ENCODE results near the gene PDE3A.

The PDE3A gene

GRCh38 chr12:20432290-20432689, 64.0 kb downstream of the PDE3A start:
- H3K4ac ChIP-seq (ENCODE audit: low read depth in 1 of 2, low read length in 2 of 2): no peak overlapping the region
- no peak overlapping the region for H2BK15ac ChIP-seq (ENCODE audit: low read depth, poor library complexity, severe bottlenecking)
- H4K91ac ChIP-seq (ENCODE audit: low read length): no peak overlapping the region
- H2BK120ac ChIP-seq (ENCODE audit: low read depth, low read length): no peak overlapping the region
- no peak overlapping the region for H3K9ac ChIP-seq (ENCODE audit: low read length)
- no peaks in the 10 kb centered on the region for H3K79me1 ChIP-seq (replicated peaks; ENCODE audit: low read length, poor library complexity, severe bottlenecking)
- no peak overlapping the region for H2BK5ac ChIP-seq (ENCODE audit: low read depth, low read length, poor library complexity, severe bottlenecking)
- H3K23ac ChIP-seq (ENCODE audit: low read length in 2 of 2): no peak overlapping the region
- H3K4me1 ChIP-seq (ENCODE audit: control insufficient read depth, insufficient read depth, low read depth, low read length): no peaks in the 10 kb centered on the region
- no peak overlapping the region for H2BK12ac ChIP-seq (ENCODE audit: low read length in 2 of 2)
- no peak overlapping the region for H3K14ac ChIP-seq (ENCODE audit: low read length in 2 of 2)
- H3K18ac ChIP-seq (ENCODE audit: low read depth in 1 of 2, low read length in 2 of 2): no peak overlapping the region
- no peak overlapping the region for H3K27ac ChIP-seq (ENCODE audit: low read length, poor library complexity, severe bottlenecking)
- no peak overlapping the region for H3K4me2 ChIP-seq (ENCODE audit: low read length, poor library complexity, severe bottlenecking)
- H3K27me3 ChIP-seq (ENCODE audit: control insufficient read depth in 1 of 2, insufficient read depth in 1 of 2, low read length in 2 of 2): no peaks in the 10 kb centered on the region
- DNase-seq: no peak
- no peak overlapping the region for H2AK5ac ChIP-seq (ENCODE audit: low read length, severe bottlenecking)
- WGBS: no CpG with 5 or more reads among the region's 1 CpG
- H3K36me3 ChIP-seq (ENCODE audit: control insufficient read depth in 1 of 2, insufficient read depth in 2 of 2, low read depth in 1 of 2, low read length in 2 of 2): no peaks in the 10 kb centered on the region
- no peak overlapping the region for H2AFZ ChIP-seq (ENCODE audit: low read depth, low read length)
- H3K9me3 ChIP-seq (ENCODE audit: control insufficient read depth, low read length): no peaks in the 10 kb centered on the region
- H4K8ac ChIP-seq (ENCODE audit: low read length): no peak overlapping the region
- no peak overlapping the region for H3K4me3 ChIP-seq (ENCODE audit: insufficient read depth in 1 of 2, low read depth in 1 of 2, low read length in 2 of 2)

- Histone ChIP-seq H3K23ac (ENCODE audit: low read length in 2 of 2) (no peak overlapping the region), H2BK120ac (ENCODE audit: low read depth, low read length) (no peak overlapping the region), H3K4me3 (ENCODE audit: insufficient read depth in 1 of 2, low read depth in 1 of 2, low read length in 2 of 2) (no peak overlapping the region), H2BK15ac (ENCODE audit: low read depth, poor library complexity, severe bottlenecking) (no peak overlapping the region), H3K9me3 (ENCODE audit: control insufficient read depth, low read length) (no peaks in the 10 kb centered on the region), H3K9ac (ENCODE audit: low read length) (no peak overlapping the region), H3K4ac (ENCODE audit: low read depth in 1 of 2, low read length in 2 of 2) (no peak overlapping the region), H3K79me1 (replicated peaks; ENCODE audit: low read length, poor library complexity, severe bottlenecking) (no peaks in the 10 kb centered on the region), H3K27ac (ENCODE audit: low read length, poor library complexity, severe bottlenecking) (no peak overlapping the region), H3K27me3 (ENCODE audit: control insufficient read depth in 1 of 2, insufficient read depth in 1 of 2, low read length in 2 of 2) (no peaks in the 10 kb centered on the region), H3K18ac (ENCODE audit: low read depth in 1 of 2, low read length in 2 of 2) (no peak overlapping the region), H2AK5ac (ENCODE audit: low read length, severe bottlenecking) (no peak overlapping the region), H4K8ac (ENCODE audit: low read length) (no peak overlapping the region), H2BK12ac (ENCODE audit: low read length in 2 of 2) (no peak overlapping the region), H3K36me3 (ENCODE audit: control insufficient read depth in 1 of 2, insufficient read depth in 2 of 2, low read depth in 1 of 2, low read length in 2 of 2) (no peaks in the 10 kb centered on the region), H2AFZ (ENCODE audit: low read depth, low read length) (no peak overlapping the region), H4K91ac (ENCODE audit: low read length) (no peak overlapping the region), H3K4me2 (ENCODE audit: low read length, poor library complexity, severe bottlenecking) (no peak overlapping the region), H3K14ac (ENCODE audit: low read length in 2 of 2) (no peak overlapping the region), H3K4me1 (ENCODE audit: control insufficient read depth, insufficient read depth, low read depth, low read length) (no peaks in the 10 kb centered on the region), H2BK5ac (ENCODE audit: low read depth, low read length, poor library complexity, severe bottlenecking) (no peak overlapping the region)
- peak; percentile 34 for DNase-seq
- 95% methylated on average over 2 of the region's 3 CpGs for WGBS
These were observed 66.7 kb downstream of the PDE3A start for GRCh38 chr12:20434996-20435395.

- no peak overlapping the region for H2BK12ac ChIP-seq (ENCODE audit: low read length in 2 of 2)
- no peak overlapping the region for H3K4me2 ChIP-seq (ENCODE audit: low read length, poor library complexity, severe bottlenecking)
- H3K9ac ChIP-seq (ENCODE audit: low read length): no peak overlapping the region
- H2AFZ ChIP-seq (ENCODE audit: low read depth, low read length): no peak overlapping the region
- H3K23ac ChIP-seq (ENCODE audit: low read length in 2 of 2): no peak overlapping the region
- no peak overlapping the region for H3K4me3 ChIP-seq (ENCODE audit: insufficient read depth in 1 of 2, low read depth in 1 of 2, low read length in 2 of 2)
- no peaks in the 10 kb centered on the region for H3K4me1 ChIP-seq (ENCODE audit: control insufficient read depth, insufficient read depth, low read depth, low read length)
- no peaks in the 10 kb centered on the region for H3K9me3 ChIP-seq (ENCODE audit: control insufficient read depth, low read length)
- H2BK5ac ChIP-seq (ENCODE audit: low read depth, low read length, poor library complexity, severe bottlenecking): no peak overlapping the region
- DNase-seq: no peak
- no peak overlapping the region for H2BK15ac ChIP-seq (ENCODE audit: low read depth, poor library complexity, severe bottlenecking)
- no peak overlapping the region for H3K4ac ChIP-seq (ENCODE audit: low read depth in 1 of 2, low read length in 2 of 2)
- no peak overlapping the region for H3K14ac ChIP-seq (ENCODE audit: low read length in 2 of 2)
- no peaks in the 10 kb centered on the region for H3K79me1 ChIP-seq (replicated peaks; ENCODE audit: low read length, poor library complexity, severe bottlenecking)
- H2AK5ac ChIP-seq (ENCODE audit: low read length, severe bottlenecking): no peak overlapping the region
- no peaks in the 10 kb centered on the region for H3K27me3 ChIP-seq (ENCODE audit: control insufficient read depth in 1 of 2, insufficient read depth in 1 of 2, low read length in 2 of 2)
- no peak overlapping the region for H3K18ac ChIP-seq (ENCODE audit: low read depth in 1 of 2, low read length in 2 of 2)
- H2BK120ac ChIP-seq (ENCODE audit: low read depth, low read length): no peak overlapping the region
- H3K36me3 ChIP-seq (ENCODE audit: control insufficient read depth in 1 of 2, insufficient read depth in 2 of 2, low read depth in 1 of 2, low read length in 2 of 2): no peaks in the 10 kb centered on the region
- no peak overlapping the region for H4K8ac ChIP-seq (ENCODE audit: low read length)
- no peak overlapping the region for H4K91ac ChIP-seq (ENCODE audit: low read length)
- H3K27ac ChIP-seq (ENCODE audit: low read length, poor library complexity, severe bottlenecking): no peak overlapping the region
These were observed 68.0 kb downstream of the PDE3A start for GRCh38 chr12:20436316-20436715.

- no peak overlapping the region for H2BK120ac ChIP-seq (ENCODE audit: low read depth, low read length)
- H3K79me1 ChIP-seq (replicated peaks; ENCODE audit: low read length, poor library complexity, severe bottlenecking): no peaks in the 10 kb centered on the region
- H3K27ac ChIP-seq (ENCODE audit: low read length, poor library complexity, severe bottlenecking): no peak overlapping the region
- H4K91ac ChIP-seq (ENCODE audit: low read length): no peak overlapping the region
- no peak overlapping the region for H2BK12ac ChIP-seq (ENCODE audit: low read length in 2 of 2)
- no peaks in the 10 kb centered on the region for H3K36me3 ChIP-seq (ENCODE audit: control insufficient read depth in 1 of 2, insufficient read depth in 2 of 2, low read depth in 1 of 2, low read length in 2 of 2)
- peak overlapping the region; percentile 40 for H3K9ac ChIP-seq (ENCODE audit: low read length)
- no peak overlapping the region for H4K8ac ChIP-seq (ENCODE audit: low read length)
- H2AFZ ChIP-seq (ENCODE audit: low read depth, low read length): no peak overlapping the region
- no peak overlapping the region for H3K4me2 ChIP-seq (ENCODE audit: low read length, poor library complexity, severe bottlenecking)
- no peaks in the 10 kb centered on the region for H3K27me3 ChIP-seq (ENCODE audit: control insufficient read depth in 1 of 2, insufficient read depth in 1 of 2, low read length in 2 of 2)
- no peak overlapping the region for H3K23ac ChIP-seq (ENCODE audit: low read length in 2 of 2)
- 80% methylated on average over 1 of the region's 2 CpGs for WGBS
- peak; percentile 41 for DNase-seq
- no peak overlapping the region for H2AK5ac ChIP-seq (ENCODE audit: low read length, severe bottlenecking)
- H2BK15ac ChIP-seq (ENCODE audit: low read depth, poor library complexity, severe bottlenecking): no peak overlapping the region
- no peak overlapping the region for H2BK5ac ChIP-seq (ENCODE audit: low read depth, low read length, poor library complexity, severe bottlenecking)
- H3K18ac ChIP-seq (ENCODE audit: low read depth in 1 of 2, low read length in 2 of 2): no peak overlapping the region
- H3K9me3 ChIP-seq (ENCODE audit: control insufficient read depth, low read length): no peaks in the 10 kb centered on the region
- no peak overlapping the region for H3K14ac ChIP-seq (ENCODE audit: low read length in 2 of 2)
- H3K4ac ChIP-seq (ENCODE audit: low read depth in 1 of 2, low read length in 2 of 2): no peak overlapping the region
- H3K4me3 ChIP-seq (ENCODE audit: insufficient read depth in 1 of 2, low read depth in 1 of 2, low read length in 2 of 2): no peak overlapping the region
- no peaks in the 10 kb centered on the region for H3K4me1 ChIP-seq (ENCODE audit: control insufficient read depth, insufficient read depth, low read depth, low read length)
These were observed 70.0 kb downstream of the PDE3A start for GRCh38 chr12:20438299-20438779.
